ENCODE measurements around the gene ANKS1B. TPM values are rescaled to one million over a fixed set of nuclear protein-coding genes. Genes with fewer than 3 reads are reported as not detected.

The ANKS1B gene
- total RNA-seq, 4 donors from 2014 or later, result 0.88 to 10.7 (median 4.4) TPM

DNA sequence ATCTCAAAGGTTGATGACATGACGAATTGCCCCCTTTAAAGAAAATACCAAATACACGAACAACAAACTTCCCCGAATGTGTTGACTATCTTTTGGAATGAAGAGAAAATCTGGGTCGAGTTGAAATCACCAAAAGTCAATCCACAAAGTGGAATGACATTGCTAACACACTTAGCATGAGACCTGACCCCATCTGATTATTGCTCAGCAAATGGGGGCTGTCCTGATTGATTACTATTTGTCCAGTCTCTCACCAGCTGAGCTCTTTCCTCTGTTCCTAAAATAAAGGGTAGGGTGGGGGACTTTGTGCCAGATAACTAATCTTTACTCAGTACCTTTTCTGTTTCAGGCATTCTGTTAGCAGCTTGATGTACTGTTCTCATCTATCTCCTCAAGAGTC lies 1116.2 kb downstream of the ANKS1B start:
- H3K27ac ChIP-seq, result no peak overlapping the region
- H3K36me3 ChIP-seq, result no peaks in the 10 kb centered on the region
- no peaks in the 10 kb centered on the region for H3K9me3 ChIP-seq
- TF ChIP-seq, protein P1, sequence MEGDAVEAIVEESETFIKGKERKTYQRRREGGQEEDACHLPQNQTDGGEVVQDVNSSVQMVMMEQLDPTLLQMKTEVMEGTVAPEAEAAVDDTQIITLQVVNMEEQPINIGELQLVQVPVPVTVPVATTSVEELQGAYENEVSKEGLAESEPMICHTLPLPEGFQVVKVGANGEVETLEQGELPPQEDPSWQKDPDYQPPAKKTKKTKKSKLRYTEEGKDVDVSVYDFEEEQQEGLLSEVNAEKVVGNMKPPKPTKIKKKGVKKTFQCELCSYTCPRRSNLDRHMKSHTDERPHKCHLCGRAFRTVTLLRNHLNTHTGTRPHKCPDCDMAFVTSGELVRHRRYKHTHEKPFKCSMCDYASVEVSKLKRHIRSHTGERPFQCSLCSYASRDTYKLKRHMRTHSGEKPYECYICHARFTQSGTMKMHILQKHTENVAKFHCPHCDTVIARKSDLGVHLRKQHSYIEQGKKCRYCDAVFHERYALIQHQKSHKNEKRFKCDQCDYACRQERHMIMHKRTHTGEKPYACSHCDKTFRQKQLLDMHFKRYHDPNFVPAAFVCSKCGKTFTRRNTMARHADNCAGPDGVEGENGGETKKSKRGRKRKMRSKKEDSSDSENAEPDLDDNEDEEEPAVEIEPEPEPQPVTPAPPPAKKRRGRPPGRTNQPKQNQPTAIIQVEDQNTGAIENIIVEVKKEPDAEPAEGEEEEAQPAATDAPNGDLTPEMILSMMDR (IDR thresholded peaks at IDR 0.05), result no peak
- no peak for TF ChIP-seq POLR2A (IDR thresholded peaks at IDR 0.05)
- no peaks in the 10 kb centered on the region for H3K4me1 ChIP-seq
- no peak for DNase-seq
- H3K27me3 ChIP-seq, result no peaks in the 10 kb centered on the region
- H3K4me3 ChIP-seq, result no peak overlapping the region

DNA sequence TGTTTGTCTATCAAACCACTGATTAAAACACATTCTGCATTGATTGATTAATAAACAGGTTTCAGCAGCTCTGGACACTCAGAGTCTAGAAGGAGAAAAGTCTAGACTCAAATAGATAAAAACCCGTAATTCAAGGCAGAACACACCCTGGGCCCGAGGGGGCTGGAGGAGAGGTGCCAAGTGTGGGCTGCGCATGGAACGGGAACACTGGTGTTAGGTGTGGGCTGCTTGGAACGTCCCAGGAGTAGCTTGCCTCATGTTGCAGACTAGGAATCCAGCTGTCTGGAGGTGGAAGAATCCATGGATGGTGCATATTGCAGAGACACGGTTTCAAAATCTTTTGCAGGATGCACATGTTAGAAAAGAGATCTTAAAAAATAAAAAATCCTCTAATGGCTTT lies 1116.7 kb downstream of the ANKS1B start:
- TF ChIP-seq POLR2A (IDR thresholded peaks at IDR 0.05), result no peak
- TF ChIP-seq, protein P1 (IDR thresholded peaks at IDR 0.05), result no peak
- Histone ChIP-seq H3K36me3 (no peaks in the 10 kb centered on the region), H3K4me1 (no peaks in the 10 kb centered on the region), H3K27ac (no peak overlapping the region), H3K9me3 (no peaks in the 10 kb centered on the region), H3K4me3 (no peak overlapping the region), H3K27me3 (no peaks in the 10 kb centered on the region)
- no peak for DNase-seq

DNA sequence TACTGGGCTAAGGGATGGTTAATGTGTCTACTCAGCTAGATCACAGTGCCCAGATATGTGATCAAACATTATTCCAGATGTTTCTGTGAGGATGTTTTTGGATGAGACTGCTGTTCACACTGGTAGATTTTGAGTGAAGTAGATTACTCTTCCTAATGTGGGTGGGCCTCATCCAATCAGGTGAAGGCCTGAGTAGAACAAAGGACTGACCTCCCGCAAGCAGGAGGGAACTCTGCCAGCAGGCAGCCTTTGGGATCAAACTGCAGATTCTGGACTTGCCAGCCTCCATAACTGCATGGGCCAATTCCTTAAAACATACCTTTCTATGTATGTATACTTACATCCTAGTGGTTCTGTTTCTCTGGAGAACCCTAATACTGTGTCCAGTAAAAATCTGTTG lies 1120.4 kb downstream of the ANKS1B start:
- Histone ChIP-seq H3K4me3 (no peak overlapping the region), H3K27ac (no peak overlapping the region), H3K36me3 (no peaks in the 10 kb centered on the region), H3K4me1 (no peaks in the 10 kb centered on the region), H3K27me3 (no peaks in the 10 kb centered on the region), H3K9me3 (no peaks in the 10 kb centered on the region)
- DNase-seq, result no peak
- TF ChIP-seq, protein P1 (IDR thresholded peaks at IDR 0.05), result no peak
- TF ChIP-seq POLR2A (IDR thresholded peaks at IDR 0.05), result no peak

DNA sequence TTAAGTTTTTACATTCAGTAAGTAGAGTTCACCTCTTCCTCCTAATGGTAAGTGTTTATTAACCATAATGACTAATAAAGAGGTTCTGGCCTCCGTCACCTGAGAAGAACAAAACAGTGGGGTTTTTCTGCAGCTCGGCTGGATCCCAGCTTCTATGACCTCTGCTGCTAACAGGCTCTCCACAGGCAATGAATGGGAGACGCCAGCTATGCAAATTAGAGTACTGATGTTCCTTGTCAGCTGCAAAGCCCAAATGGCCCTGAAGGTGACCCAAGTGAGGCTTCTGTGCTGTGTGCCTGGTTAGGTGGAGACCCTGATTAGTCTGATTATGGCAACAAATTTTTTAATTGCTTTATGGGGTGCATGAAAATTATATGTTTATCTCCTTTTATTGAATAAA lies 1121.6 kb downstream of the ANKS1B start:
- Histone ChIP-seq H3K4me3 (no peak overlapping the region), H3K9me3 (no peaks in the 10 kb centered on the region), H3K4me1 (no peaks in the 10 kb centered on the region), H3K36me3 (no peaks in the 10 kb centered on the region), H3K27ac (no peak overlapping the region), H3K27me3 (no peaks in the 10 kb centered on the region)
- no peak for TF ChIP-seq POLR2A (IDR thresholded peaks at IDR 0.05)
- TF ChIP-seq, protein P1 (IDR thresholded peaks at IDR 0.05), result no peak
- DNase-seq, result no peak

DNA sequence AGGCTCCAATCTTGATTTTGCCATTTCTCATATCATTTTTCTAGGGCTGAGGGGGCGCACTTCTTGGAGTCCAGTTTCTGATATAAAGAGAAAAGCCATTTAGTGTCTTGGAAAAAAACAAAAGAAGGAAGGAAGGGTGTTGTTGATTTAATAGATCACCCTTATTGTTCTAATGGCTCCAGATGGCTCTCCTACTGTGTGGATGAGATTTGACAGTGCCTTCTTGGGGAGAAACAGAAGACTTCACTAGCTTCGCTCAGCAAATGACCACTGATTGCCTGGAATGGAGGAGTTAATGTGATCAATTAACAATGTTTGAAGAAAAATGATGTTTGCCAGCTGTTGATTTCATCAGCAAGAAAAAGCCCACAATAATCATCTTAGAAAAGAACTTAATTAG lies 1123.5 kb downstream of the ANKS1B start:
- TF ChIP-seq POLR2A (IDR thresholded peaks at IDR 0.05), result no peak
- TF ChIP-seq, protein P1 (IDR thresholded peaks at IDR 0.05), result no peak
- no peaks in the 10 kb centered on the region for H3K36me3 ChIP-seq
- no peak overlapping the region for H3K27ac ChIP-seq
- no peaks in the 10 kb centered on the region for H3K4me1 ChIP-seq
- DNase-seq, result no peak
- H3K27me3 ChIP-seq, result no peaks in the 10 kb centered on the region
- no peak overlapping the region for H3K4me3 ChIP-seq
- no peaks in the 10 kb centered on the region for H3K9me3 ChIP-seq

DNA sequence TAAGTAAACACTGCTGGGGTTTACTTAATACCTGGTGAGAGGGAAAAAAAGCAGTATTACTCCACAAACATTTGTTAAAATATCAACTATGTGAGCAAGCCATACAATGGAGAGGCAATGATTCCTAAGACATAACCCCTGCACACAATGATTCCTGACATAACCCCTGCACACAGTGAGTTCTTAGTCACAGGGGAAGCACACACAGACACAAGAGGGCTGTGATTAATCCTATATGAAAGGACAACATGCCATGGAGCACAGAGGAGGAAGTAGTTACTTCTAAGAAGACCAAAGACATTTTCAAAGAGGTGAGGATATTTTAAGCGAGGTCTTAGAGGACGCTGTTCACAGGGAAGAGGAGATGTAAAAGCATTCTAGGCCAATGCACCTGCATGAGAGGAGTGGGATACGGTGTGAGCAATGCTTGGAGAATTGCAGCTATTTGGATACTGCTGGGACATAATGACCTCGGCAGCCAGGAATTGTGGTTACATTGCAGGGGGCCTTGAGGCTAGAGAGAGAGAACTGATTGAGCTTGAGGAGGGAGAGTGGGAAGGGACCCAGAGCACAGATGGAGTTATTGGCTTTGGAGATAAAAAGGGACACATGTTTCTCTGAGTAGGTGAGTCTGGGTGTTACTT lies 1127.7 kb downstream of the ANKS1B start:
- H3K27me3 ChIP-seq, result no peaks in the 10 kb centered on the region
- no peak overlapping the region for H3K27ac ChIP-seq
- no peak for TF ChIP-seq POLR2A (IDR thresholded peaks at IDR 0.05)
- TF ChIP-seq, protein P1 (IDR thresholded peaks at IDR 0.05), result no peak
- no peaks in the 10 kb centered on the region for H3K36me3 ChIP-seq
- H3K4me3 ChIP-seq, result no peak overlapping the region
- H3K9me3 ChIP-seq, result no peaks in the 10 kb centered on the region
- no peak for DNase-seq
- no peaks in the 10 kb centered on the region for H3K4me1 ChIP-seq

All from Peyer's patch (tissue), 4 donors.